ENCODE data around the gene MAML2.

The MAML2 gene

DNA sequence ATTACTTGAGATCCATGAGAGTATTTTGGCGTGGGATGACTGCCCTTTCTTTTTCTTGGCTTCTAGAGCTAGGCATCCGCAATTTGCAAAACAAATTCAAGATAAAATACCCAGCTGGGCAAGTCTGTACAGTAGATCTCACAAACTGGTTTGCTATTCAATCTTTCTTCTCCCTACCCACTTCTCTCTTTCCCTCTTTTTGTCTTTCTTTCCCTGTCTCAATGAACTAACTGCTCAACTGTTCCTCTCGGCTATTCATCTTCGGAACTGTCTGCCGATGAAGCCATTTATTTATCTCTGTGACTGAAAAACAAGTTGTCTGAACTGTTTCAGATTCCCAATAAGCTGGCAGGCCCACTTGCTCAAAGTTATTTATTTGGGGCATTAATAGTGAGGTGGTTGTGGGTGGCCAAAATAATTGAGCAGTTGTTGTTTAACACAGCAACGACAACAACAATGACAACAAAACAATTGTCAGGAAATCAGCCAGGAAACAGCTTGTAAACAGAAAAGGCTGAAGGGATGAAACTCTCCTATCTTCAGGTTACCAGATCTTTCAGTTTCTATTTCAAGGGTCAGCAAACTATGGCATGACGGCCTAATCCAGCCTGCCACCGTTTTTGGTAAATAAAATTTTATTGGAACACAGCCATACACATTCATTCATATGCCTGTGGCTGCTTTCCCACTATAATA is 343.1 kb downstream of the MAML2 start:
- H3K36me3 ChIP-seq (ENCODE audit: low read depth), result no peaks in the 10 kb centered on the region
- no peak for DNase-seq (ENCODE audit: low spot score)
- no peak overlapping the region for H3K27ac ChIP-seq (ENCODE audit: poor library complexity, severe bottlenecking)
- H3K4me1 ChIP-seq (ENCODE audit: insufficient read depth, poor library complexity, severe bottlenecking), result no peaks in the 10 kb centered on the region
- H3K9me3 ChIP-seq (ENCODE audit: severe bottlenecking), result no peaks in the 10 kb centered on the region
- H3K4me3 ChIP-seq (ENCODE audit: severe bottlenecking), result no peak overlapping the region
- TF ChIP-seq, protein P1, sequence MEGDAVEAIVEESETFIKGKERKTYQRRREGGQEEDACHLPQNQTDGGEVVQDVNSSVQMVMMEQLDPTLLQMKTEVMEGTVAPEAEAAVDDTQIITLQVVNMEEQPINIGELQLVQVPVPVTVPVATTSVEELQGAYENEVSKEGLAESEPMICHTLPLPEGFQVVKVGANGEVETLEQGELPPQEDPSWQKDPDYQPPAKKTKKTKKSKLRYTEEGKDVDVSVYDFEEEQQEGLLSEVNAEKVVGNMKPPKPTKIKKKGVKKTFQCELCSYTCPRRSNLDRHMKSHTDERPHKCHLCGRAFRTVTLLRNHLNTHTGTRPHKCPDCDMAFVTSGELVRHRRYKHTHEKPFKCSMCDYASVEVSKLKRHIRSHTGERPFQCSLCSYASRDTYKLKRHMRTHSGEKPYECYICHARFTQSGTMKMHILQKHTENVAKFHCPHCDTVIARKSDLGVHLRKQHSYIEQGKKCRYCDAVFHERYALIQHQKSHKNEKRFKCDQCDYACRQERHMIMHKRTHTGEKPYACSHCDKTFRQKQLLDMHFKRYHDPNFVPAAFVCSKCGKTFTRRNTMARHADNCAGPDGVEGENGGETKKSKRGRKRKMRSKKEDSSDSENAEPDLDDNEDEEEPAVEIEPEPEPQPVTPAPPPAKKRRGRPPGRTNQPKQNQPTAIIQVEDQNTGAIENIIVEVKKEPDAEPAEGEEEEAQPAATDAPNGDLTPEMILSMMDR (IDR thresholded peaks at IDR 0.05; ENCODE audit: poor library complexity, severe bottlenecking), result no peak
- no peaks in the 10 kb centered on the region for H3K27me3 ChIP-seq (ENCODE audit: insufficient read depth, poor library complexity, severe bottlenecking)
- ATAC-seq (ENCODE audit: low read depth), result no peak

DNA sequence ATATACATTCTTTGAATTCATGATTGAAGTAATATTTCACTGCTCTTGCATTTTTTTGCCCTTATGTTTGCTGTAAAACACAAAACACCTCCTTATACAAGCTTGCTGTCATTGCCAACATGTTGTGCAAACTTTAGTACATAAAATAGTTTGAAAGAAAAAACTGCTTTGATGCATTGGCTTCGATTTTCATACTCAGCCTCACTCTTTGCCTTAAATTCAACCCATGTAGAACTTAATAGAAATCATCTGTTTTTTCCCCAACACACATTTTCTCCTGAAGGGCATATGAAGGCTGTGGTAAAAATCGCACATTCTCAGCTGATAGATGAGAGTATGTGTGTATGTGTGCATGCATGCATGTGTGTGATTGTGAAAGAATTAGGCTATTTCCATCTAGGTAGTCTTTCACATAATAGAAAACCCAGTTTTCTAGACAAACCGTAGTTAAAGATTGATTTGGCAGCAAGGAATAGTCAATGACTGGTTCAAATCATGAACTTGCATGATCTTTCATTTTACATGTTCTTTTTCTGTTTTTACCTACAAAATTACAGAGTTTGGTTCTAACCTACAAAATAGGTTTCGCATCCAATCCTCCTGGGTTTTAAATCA is 346.3 kb downstream of the MAML2 start:
- Histone ChIP-seq H3K4me3 (ENCODE audit: severe bottlenecking) (no peak overlapping the region), H3K4me1 (ENCODE audit: insufficient read depth, poor library complexity, severe bottlenecking) (no peaks in the 10 kb centered on the region), H3K27me3 (ENCODE audit: insufficient read depth, poor library complexity, severe bottlenecking) (no peaks in the 10 kb centered on the region), H3K9me3 (ENCODE audit: severe bottlenecking) (no peaks in the 10 kb centered on the region), H3K27ac (ENCODE audit: poor library complexity, severe bottlenecking) (no peak overlapping the region), H3K36me3 (ENCODE audit: low read depth) (no peaks in the 10 kb centered on the region)
- TF ChIP-seq, protein P1 (IDR thresholded peaks at IDR 0.05; ENCODE audit: poor library complexity, severe bottlenecking), result no peak
- ATAC-seq (ENCODE audit: low read depth) (no peak), DNase-seq (ENCODE audit: low spot score) (no peak)

DNA sequence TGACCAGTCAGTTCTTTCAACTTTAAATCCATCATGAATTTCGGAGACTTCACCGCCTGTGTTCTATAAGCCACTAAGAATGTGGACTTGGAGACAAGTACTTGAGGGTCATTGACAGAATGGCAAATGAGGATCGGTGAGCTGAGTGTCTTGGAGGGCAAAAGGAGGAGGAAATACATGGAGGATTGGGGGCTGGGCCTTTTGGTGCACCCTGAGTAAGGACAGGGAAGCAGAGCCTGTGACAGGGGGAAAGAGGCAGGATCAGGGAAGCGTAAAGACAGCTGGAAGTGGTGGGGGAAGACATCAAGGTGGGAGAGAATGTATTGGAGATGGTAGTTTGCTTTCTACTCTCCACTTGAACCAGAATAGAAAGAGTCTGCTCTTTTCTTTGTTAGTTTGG is 348.7 kb downstream of the MAML2 start:
- no peak overlapping the region for H3K27ac ChIP-seq (ENCODE audit: poor library complexity, severe bottlenecking)
- H3K4me1 ChIP-seq (ENCODE audit: insufficient read depth, poor library complexity, severe bottlenecking), result peaks cover 5% of the 10 kb centered on the region
- no peak overlapping the region for H3K4me3 ChIP-seq (ENCODE audit: severe bottlenecking)
- DNase-seq (ENCODE audit: low spot score), result no peak
- H3K36me3 ChIP-seq (ENCODE audit: low read depth), result no peaks in the 10 kb centered on the region
- no peaks in the 10 kb centered on the region for H3K27me3 ChIP-seq (ENCODE audit: insufficient read depth, poor library complexity, severe bottlenecking)
- TF ChIP-seq, protein P1 (IDR thresholded peaks at IDR 0.05; ENCODE audit: poor library complexity, severe bottlenecking), result no peak
- ATAC-seq (ENCODE audit: low read depth), result no peak
- no peaks in the 10 kb centered on the region for H3K9me3 ChIP-seq (ENCODE audit: severe bottlenecking)

DNA sequence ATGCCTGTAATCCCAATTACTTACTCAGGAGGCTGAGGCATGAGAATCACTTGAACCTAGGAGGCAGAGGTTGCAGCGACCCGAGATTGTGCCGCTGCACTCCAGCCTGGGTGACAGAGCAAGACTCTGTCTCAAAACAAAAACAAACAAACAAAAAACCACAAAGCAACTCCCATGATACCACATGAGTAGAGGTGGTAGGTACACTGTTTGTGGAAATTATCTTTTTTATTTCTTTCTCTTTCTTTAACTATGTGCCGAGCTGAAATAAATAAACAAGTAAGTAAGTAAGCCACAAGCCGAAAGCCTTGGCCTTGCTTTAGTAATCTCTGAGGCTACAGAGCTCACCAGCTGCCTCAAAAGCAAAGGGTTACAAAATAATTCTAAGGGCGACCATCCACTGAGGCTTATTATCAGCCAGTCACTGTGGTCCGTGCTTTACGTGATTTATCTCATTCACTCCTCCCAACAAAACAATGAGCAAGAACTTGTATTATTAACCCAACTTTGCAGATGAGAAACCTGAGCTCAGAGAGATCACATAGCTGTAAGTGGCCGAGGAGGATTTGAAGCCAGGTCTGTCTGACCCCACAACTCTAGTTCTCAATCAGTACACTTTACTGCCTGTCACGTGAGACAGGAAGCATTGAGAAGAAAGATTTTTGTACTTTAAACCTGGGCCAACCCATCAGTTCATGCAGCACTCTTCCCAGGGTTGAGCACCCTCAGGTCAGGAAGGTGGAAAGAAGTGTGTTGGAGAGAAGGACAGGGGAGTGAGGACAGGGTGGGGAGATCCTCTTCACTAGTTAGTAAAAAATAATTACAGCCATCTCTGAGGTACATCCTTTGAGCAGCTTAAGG is 349.3 kb downstream of the MAML2 start:
- H3K4me1 ChIP-seq (ENCODE audit: insufficient read depth, poor library complexity, severe bottlenecking), result peaks cover 5% of the 10 kb centered on the region
- TF ChIP-seq, protein P1 (IDR thresholded peaks at IDR 0.05; ENCODE audit: poor library complexity, severe bottlenecking), result no peak
- H3K9me3 ChIP-seq (ENCODE audit: severe bottlenecking), result no peaks in the 10 kb centered on the region
- DNase-seq (ENCODE audit: low spot score), result no peak
- H3K4me3 ChIP-seq (ENCODE audit: severe bottlenecking), result no peak overlapping the region
- H3K27me3 ChIP-seq (ENCODE audit: insufficient read depth, poor library complexity, severe bottlenecking), result no peaks in the 10 kb centered on the region
- no peak overlapping the region for H3K27ac ChIP-seq (ENCODE audit: poor library complexity, severe bottlenecking)
- H3K36me3 ChIP-seq (ENCODE audit: low read depth), result no peaks in the 10 kb centered on the region
- ATAC-seq (ENCODE audit: low read depth), result no peak

Measured in RWPE2 (cell line).